PC-3 (cell line): ENCODE results near the gene PRELID1.

Source experiments
- CTCF ChIP-seq: fragments of 300-600 bp; sonication (generic); conservative IDR thresholded peaks from 2 replicates; pipeline ENCODE4 v1.5.1; 2017; ENCODE audit warnings: antibody characterized with exemption, low read depth, mild to moderate bottlenecking, low read length
- EZH2 ChIP-seq: fragments of 300-600 bp; sonication (generic); IDR thresholded peaks from one replicate; pipeline ENCODE4 v1.6.1; 2017; ENCODE audit warnings: antibody characterized with exemption, mild to moderate bottlenecking, low read length; ENCODE audit not compliant: unreplicated experiment
- EZH2phosphoT487 ChIP-seq: fragments of 300-600 bp; sonication (generic); IDR thresholded peaks from 2 replicates; pipeline ENCODE4 v1.6.1; 2018; ENCODE audit warnings: mild to moderate bottlenecking, antibody characterized with exemption, low read length, borderline replicate concordance

GRCh38 chr5:177261510-177261909 is 42.1 kb upstream of the PRELID1 start:
- TF ChIP-seq EZH2 (no peak), CTCF (no peak), EZH2phosphoT487 (no peak)
